ENCODE data around the gene RUFY3. TPM values are rescaled to one million over a fixed set of nuclear protein-coding genes. Genes with fewer than 3 reads are reported as not detected.

RUFY3 gene
- total RNA-seq, 2 donors from 2014 or later: 37.2 to 37.8 TPM

DNA sequence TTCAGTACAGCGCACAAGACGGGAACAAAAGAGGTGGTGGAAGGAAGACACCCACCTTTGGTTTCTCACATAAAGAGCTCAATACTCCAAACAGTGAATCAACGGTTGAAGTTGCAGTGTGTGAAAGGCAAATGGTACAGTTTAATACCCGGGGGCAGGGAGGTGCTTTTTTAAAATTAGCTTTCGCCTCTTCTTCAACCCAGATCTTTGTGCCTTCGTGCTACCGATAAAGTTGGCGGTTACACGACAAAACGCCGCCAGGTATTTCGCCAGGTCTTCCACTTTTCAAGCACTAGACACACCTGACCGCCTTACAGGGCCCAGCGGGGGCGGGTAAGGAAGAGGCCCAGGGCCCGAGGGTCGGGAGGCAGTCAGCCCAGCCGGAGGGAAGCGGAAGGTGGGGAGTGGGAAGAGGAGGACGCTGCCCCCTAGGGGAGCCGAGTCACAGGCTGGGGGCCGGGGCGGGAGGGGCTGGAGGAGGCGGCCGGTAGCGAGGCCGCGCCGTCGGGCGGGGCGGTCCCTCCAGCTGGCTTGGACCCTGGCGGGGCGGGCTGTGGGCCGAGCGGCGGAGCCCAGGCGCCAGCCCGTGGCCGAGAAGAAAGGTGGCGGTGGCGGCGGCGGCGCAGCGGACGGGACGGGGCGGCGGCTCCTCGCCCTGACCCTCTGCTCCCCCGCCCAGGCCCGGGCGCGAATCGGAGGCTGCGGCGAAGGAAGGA lies 17.4 kb upstream of the RUFY3 start:
- peak; percentile 86 to 88 for DNase-seq
- peak; percentile 83 for ATAC-seq
- intact Hi-C loops (cut with DNase I, micrococcal nuclease): loop anchor here in 1 of 2 donors (10.0 kb wide), 1 partner anchor 130 kb away; the partner anchor contains the start of gene GRSF1

GRCh38 chr4:70704931-70705182 lies 16.9 kb upstream of the RUFY3 start:
- intact Hi-C loops (cut with DNase I, micrococcal nuclease): loop anchor here in 1 of 2 donors (10.0 kb wide), 1 partner anchor 130 kb away; the partner anchor contains the start of gene GRSF1
- peak; percentile 45 for ATAC-seq
- no peak for DNase-seq

DNA sequence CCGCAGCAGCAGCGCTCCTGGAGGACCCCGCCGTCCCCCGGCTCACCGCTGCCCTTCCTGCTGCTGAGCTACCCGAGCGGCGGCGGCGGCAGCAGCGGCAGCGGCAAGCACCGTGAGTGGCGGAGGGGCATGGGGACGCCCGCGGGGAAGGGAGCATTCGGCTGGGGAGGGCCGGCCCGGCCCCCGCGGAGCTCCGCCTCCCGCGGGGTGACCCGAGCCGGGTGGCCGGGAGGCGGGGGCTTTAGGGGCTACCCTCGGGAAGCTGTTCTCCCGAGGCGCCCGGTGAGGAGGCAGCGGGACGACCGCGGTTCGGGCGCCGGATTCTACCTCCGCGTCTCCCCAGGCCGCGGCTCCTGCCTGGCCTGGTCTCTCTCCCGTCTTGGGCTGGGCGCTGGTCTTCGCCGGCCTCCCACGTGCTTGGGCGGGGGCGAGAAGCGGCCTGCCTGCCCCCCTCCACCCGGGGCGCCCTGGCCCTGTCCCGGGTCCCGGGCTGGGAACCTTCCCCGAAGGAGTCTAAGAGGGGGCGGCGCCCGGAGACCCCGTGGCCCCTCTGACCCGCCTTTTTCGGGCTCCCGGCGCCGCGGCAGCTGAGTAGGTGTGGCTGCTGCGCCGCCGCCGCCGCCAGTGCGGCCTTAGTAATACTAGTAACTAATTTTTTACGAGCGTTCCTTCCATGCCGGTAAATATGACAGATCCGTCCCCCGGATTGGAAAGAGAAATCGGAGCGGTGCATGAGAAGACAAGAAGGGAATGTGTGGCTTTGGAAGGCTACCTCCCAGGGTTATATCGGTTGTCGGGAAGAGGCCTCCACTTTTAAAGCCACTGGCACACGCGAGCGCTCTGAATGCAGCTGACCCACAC lies 16.4 kb upstream of the RUFY3 start:
- peak; percentile 72 to 81 for DNase-seq
- peak; percentile 70 for ATAC-seq

DNA sequence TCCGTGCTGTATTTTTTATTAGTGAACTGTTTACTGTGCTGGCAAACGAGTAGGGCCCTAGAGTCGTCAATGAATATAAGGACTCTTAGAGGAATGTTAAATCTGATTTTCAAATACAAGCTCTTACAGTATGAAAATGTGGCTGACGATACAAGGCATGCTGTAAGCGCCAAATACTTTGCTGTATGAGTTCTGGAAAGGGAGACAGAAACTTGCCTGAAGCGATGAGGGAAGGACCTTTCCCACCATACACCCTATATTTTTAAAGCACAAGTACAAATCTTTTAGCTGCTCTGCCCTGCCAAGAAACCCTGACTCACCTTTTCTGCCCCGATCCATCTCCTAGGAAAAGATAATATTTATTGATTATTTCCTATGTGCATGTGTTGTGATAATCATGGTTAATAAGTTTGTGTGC lies 15.7 kb upstream of the RUFY3 start:
- ATAC-seq (no peak), DNase-seq (no peak)
- intact Hi-C loops (cut with DNase I, micrococcal nuclease): loop anchor here in 1 of 2 donors (10.0 kb wide), 1 partner anchor 129 kb away; the partner anchor contains the start of gene GRSF1

More for the DNA sequence above, 16.4 kb upstream of the RUFY3 start:
- intact Hi-C loops (cut with DNase I, micrococcal nuclease): loop anchor here in 1 of 2 donors (10.0 kb wide), 1 partner anchor 129 kb away; the partner anchor contains the start of gene GRSF1

- ATAC-seq (no peak), DNase-seq (no peak)
- intact Hi-C loops (cut with DNase I, micrococcal nuclease): loop anchor here in 1 of 2 donors (10.0 kb wide), 1 partner anchor 128 kb away; the partner anchor contains the start of gene GRSF1
These were observed 15.2 kb upstream of the RUFY3 start for GRCh38 chr4:70706516-70706915.

GRCh38 chr4:70709611-70710205 lies 12.1 kb upstream of the RUFY3 start:
- intact Hi-C loops (cut with DNase I, micrococcal nuclease): loop anchor here in 1 of 2 donors (10.0 kb wide), 1 partner anchor 125 kb away; the partner anchor contains the start of gene GRSF1
- no peak for DNase-seq
- no peak for ATAC-seq

GRCh38 chr4:70711599-70711998 lies 10.2 kb upstream of the RUFY3 start:
- ATAC-seq (no peak), DNase-seq (no peak)
- intact Hi-C loops (cut with DNase I, micrococcal nuclease): no loop called here

DNA sequence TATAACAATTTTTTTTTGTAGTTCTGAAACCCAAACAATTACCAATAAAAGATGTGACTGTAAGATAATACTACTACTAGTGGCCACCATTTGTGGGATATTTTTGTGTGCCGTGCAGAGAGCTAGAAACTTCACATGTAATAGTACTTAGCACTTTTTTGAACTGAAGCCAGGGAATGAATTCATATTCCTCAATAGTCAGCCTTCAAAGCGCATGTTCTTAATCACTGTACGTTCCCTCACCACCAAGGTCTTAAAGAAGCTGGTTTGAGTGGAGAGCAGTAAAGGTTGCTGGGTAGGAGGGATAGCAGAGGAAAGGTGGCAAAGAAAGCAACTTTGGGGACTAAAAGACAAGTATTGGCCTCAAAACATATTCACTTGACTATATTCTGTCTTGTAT lies 9.6 kb upstream of the RUFY3 start:
- intact Hi-C loops (cut with DNase I, micrococcal nuclease): no loop called here
- ATAC-seq (no peak), DNase-seq (no peak)

DNA sequence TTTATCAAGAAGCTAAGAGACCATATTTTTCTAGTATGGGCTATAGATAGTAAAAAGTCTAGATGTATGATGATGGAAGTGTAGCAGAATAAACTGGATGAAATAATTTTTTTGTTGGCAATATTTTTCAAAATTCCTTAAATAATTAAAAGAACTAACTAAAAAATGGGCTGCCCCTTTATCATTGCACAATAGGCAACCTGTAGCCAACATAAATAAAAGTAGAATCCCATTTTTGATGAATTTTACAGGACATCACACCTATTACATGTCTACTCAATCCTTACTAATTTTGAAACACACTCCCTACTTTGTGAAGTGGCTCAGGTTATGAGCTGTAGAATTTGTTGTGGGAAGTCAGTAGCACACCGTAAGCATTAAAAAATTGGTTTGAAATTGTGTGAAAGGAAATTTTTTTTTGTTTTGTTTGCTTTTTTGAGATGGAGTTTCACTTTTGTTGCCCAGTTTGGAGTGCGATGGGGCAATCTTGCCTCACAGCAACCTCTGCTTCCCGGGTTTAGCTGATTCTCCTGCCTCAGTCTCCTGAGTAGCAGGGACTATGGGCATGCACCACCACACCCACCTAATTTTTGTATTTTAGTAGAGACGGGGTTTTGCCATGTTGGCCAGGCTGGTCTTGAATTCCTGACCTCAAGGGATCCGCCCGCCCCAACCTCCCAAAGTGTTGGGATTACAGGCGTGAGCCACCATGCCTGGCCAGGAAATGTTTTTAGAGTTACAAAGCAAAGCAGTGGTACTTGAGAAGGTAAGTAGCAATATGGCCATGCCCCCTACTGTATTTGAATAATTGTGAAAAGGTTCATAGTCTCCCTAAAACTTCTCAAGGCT lies 8.9 kb upstream of the RUFY3 start:
- ATAC-seq (no peak), DNase-seq (no peak)
- intact Hi-C loops (cut with DNase I, micrococcal nuclease): no loop called here

DNA sequence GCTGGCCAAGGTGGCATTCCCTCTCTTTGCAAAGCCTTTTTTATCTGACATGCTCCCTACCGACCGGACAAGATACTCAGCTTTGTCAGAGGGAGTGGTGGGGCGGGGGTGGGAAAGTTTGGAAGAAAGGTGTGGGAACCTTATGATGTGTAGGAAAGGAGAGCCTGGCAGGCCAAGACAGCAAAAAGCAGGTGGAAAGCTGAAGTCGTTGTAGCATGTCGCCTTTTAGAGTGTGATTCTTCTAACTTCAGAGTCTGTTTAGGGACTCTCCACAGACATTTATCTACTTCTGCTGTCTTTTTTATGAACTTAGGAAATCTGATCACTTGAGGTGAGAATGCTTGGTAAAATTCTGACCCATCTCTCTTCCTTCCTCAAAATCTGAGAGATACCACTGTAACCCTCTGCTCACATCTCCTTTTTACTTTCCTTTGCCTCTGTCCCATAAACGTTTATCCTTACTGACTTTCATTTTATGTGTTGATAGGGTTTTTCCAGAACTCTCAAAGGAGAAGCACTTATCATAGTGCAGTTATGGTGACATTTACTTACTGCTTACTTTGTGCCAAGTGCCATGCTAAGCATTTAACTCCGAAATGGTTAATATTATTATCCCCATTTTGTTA lies 8.2 kb upstream of the RUFY3 start:
- intact Hi-C loops (cut with DNase I, micrococcal nuclease): no loop called here
- no peak for DNase-seq
- ATAC-seq: no peak

DNA sequence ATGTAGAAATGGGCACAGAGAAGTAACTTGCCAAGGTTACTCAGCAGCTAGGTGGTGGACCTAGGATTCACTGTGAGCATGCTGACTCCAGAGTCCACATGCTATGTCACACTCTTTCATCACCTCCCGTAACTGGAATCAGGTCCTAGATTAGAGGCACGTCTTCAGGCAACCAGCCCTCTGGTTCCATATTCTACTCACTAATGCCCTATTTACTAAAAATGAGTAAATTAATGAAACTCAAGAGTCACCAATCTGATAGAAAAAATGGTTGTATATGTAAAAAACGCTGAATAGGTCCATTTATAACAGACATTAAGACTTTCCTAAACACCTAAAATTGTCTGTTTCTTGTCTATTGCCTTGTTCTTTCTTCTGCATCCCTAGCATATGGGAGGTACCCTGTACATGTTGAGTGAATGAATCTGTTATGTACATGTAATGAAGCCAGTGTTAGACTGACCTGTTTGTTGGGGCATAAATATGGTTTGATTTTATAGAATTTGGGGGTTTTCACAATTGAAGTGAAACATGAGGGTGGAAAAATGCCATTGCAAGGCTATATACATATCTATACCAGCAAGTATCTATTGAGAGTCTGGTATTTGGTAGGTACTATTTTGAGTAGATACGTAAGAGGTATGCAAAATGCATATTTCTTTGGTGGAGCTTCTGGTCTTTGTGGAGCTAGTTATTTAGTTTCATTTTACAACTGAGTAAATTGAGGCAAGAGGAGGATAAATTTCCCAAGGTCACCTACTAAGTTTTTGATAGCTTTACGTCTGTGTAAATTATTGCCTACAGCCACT lies 7.5 kb upstream of the RUFY3 start:
- DNase-seq: no peak
- intact Hi-C loops (cut with DNase I, micrococcal nuclease): no loop called here
- ATAC-seq: no peak

GRCh38 chr4:70715097-70715496 lies 6.7 kb upstream of the RUFY3 start:
- DNase-seq: no peak
- intact Hi-C loops (cut with DNase I, micrococcal nuclease): no loop called here
- ATAC-seq: no peak

DNA sequence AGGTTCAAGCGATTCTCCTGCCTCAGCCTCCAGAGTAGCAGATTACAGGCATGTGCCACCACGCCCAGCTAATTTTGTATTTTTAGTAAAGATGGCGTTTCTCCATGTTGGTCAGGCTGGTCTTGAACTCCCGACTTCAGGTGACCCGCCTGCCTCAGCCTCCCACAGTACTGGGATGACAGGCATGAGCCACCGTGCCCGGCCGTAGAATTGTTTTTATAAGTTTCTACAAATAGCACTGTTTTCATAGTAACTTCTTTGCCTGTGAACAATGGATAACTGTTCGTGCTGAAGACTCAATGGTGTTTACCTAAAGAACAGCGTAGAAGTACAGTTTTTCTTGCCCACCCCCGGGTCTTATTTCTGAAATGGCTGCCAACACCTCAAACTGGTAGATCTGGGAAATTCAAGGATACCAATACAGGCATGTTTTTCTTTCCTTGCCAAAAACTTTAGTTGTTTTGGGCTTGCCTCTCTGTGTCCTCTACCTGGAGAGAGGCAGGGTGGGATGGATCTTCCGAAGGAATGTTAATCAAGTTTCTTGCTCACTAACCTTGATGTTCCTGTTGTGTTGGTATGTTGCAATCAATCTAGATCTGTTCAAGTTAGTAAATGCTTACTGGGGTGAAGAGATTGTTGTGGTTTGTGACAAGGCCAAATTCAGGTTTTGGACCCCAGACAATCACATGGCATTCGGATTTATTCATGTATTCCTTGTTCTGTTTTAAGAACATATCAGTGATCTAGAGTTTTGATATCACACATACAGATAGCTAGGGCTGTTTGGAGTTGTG lies 2.8 kb upstream of the RUFY3 start:
- ATAC-seq: no peak
- no peak for DNase-seq
- intact Hi-C loops (cut with DNase I, micrococcal nuclease): no loop called here

DNA sequence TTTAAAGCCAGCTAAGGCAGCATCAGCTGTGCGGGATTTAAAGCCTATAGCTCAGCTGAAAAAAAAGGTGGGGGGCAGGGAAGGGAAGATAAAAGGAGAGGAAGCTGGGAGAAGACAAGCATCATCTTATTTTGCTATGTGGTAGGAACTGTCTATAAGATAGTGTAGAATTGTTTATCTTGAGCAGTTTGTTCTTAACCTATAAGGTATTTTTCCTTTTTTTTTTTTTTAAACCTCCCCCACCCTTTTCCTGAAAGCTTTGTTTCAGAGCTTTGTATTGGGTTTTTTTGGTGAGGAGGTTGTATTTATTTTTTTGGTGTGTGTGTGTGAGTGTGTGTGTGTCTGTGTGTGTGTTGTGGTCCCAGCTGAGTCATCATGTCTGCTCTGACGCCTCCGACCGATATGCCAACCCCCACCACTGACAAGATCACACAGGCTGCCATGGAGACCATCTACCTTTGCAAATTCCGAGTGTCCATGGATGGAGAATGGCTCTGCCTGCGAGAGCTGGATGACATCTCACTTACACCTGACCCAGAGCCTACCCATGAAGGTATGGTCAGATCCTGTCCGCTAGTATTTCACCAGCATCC lies 531 bp downstream of the RUFY3 start:
- DNase-seq: no peak
- intact Hi-C loops (cut with DNase I, micrococcal nuclease): no loop called here

GRCh38 chr4:70724463-70724862 lies 2.7 kb downstream of the RUFY3 start:
- no peak for ATAC-seq
- no peak for DNase-seq
- intact Hi-C loops (cut with DNase I, micrococcal nuclease): no loop called here

More for the DNA sequence above, 531 bp downstream of the RUFY3 start:
- ATAC-seq: no peak

GRCh38 chr4:70725633-70726032 lies 3.9 kb downstream of the RUFY3 start:
- DNase-seq (no peak), ATAC-seq (no peak)
- intact Hi-C loops (cut with DNase I, micrococcal nuclease): no loop called here
